Stomach (tissue), 4 donors: Measurements from ENCODE around the gene PLEKHG4B.

Experiments
- CTCF ChIP-seq, 7 experiments: fragments of 450-650 bp in 4 of 7; fragments of 200-600 bp in 3 of 7; sonication (generic) in 3 of 7; IDR thresholded peaks; one replicate each; pipeline ENCODE4 v1.5.1; 2016 to 2019; ENCODE audit warnings: antibody characterized with exemption in 7 of 7, control low read depth in 2 of 7, mild to moderate bottlenecking in 1 of 7
- EP300 ChIP-seq: sonication (generic); formaldehyde crosslinking; IDR thresholded peaks from one replicate; pipeline ENCODE4 v1.6.1; 2017; ENCODE audit warnings: antibody characterized with exemption
- POLR2A ChIP-seq, 4 donors: fragments of 450-650 bp; IDR thresholded peaks; one replicate each; pipeline ENCODE4 v1.6.1; 2016; ENCODE audit warnings: antibody characterized with exemption in 4 of 4, control low read depth in 2 of 4, mild to moderate bottlenecking in 1 of 4, moderate library complexity in 1 of 4
- POLR2AphosphoS5 ChIP-seq, 3 donors: sonication (generic); formaldehyde crosslinking; IDR thresholded peaks; one replicate each; pipeline ENCODE4 v1.6.1; 2016; ENCODE audit warnings: antibody characterized with exemption in 3 of 3

- no peak for TF ChIP-seq EP300
- TF ChIP-seq CTCF (IDR thresholded peaks at IDR 0.05): no peak
- no peak for TF ChIP-seq POLR2A (IDR thresholded peaks at IDR 0.05)
- TF ChIP-seq POLR2AphosphoS5 (IDR thresholded peaks at IDR 0.05): no peak
Measured at GRCh38 chr5:182126-182525, 90.2 kb downstream of the PLEKHG4B start.
